Caco-2 (cell line): ENCODE measurements around the gene YTHDC2. TPM values are rescaled to one million over a fixed set of nuclear protein-coding genes. Genes with fewer than 3 reads are reported as not detected.

Source experiments
- BruUV-seq: library from RNA; stranded (reverse); fragments of 400-500 nt; replicated peaks from 2 replicates; lab custom pipeline; 2021; lab: Mats Ljungman, UMichigan
- CTCF ChIA-PET: fragments of 300-600 bp; sonication (Branson Sonifier 250); formaldehyde crosslinking; loops from one replicate; lab custom pipeline; 2022; ENCODE audit warnings: antibody characterized with exemption; lab: Charles Lee
- POLR2A ChIA-PET: fragments of 300-600 bp; sonication (Branson Sonifier 250); formaldehyde crosslinking; loops from one replicate; lab custom pipeline; 2022; ENCODE audit warnings: antibody characterized with exemption; lab: Charles Lee
- DNase-seq, 2 experiments: peaks; one replicate each; pipeline versions ENCODE4 v3.0.0 to v3.0.0-alpha.2; 2020 to 2022
- H3K27me3 ChIP-seq: replicated peaks from 2 replicates; pipeline ENCODE4 v1.6.0; 2011; ENCODE audit warnings: low read length; ENCODE audit not compliant: control insufficient read depth, insufficient read depth
- H3K36me3 ChIP-seq: 2 replicates; pipeline ENCODE4 v1.5.1; 2011; ENCODE audit warnings: low read length; ENCODE audit not compliant: control insufficient read depth, insufficient read depth
- H3K4me1 ChIP-seq: fragments of 250-450 bp; sonication (Bioruptor Pico); 2 replicates; pipeline ENCODE4 v1.5.1; 2020; ENCODE audit warnings: mild to moderate bottlenecking
- H3K4me3 ChIP-seq: 2 replicates; pipeline ENCODE4 v1.5.1; 2011; ENCODE audit warnings: low read depth, mild to moderate bottlenecking, control low read depth, low read length
- H3K9me3 ChIP-seq: fragments of 250-450 bp; sonication (Bioruptor Pico); 2 replicates; pipeline ENCODE4 v1.5.1; 2020; ENCODE audit warnings: mild to moderate bottlenecking, moderate library complexity
- H3K27ac Mint-ChIP-seq: one replicate; pipeline ENCODE4 v1.8.0; 2022; ENCODE audit warnings: mixed read lengths; ENCODE audit not compliant: unreplicated experiment
- H3K27me3 Mint-ChIP-seq: one replicate; pipeline ENCODE4 v1.8.0; 2022; ENCODE audit warnings: mixed read lengths; ENCODE audit not compliant: insufficient read depth, unreplicated experiment
- H3K36me3 Mint-ChIP-seq: one replicate; pipeline ENCODE4 v1.8.0; 2022; ENCODE audit warnings: mild to moderate bottlenecking, mixed read lengths; ENCODE audit not compliant: insufficient read depth, unreplicated experiment
- H3K4me1 Mint-ChIP-seq: one replicate; pipeline ENCODE4 v1.8.0; 2022; ENCODE audit warnings: low read depth, mixed read lengths; ENCODE audit not compliant: unreplicated experiment
- H3K4me3 Mint-ChIP-seq: one replicate; pipeline ENCODE4 v1.8.0; 2022; ENCODE audit warnings: mild to moderate bottlenecking, moderate library complexity, mixed read lengths; ENCODE audit not compliant: unreplicated experiment
- H3K9me3 Mint-ChIP-seq: one replicate; pipeline ENCODE4 v1.8.0; 2022; ENCODE audit warnings: mixed read lengths; ENCODE audit not compliant: unreplicated experiment
- CTCF ChIP-seq, 2 experiments: fragments of 200-600 bp in 1 of 2; IDR thresholded peaks; 1 replicate in 1 of 2; 2 replicates in 1 of 2; pipeline versions ENCODE4 v1.5.1 to v1.8.0; 2011 to 2022; ENCODE audit warnings: antibody characterized with exemption in 1 of 2, control low read depth in 1 of 2, inconsistent platforms in 1 of 2, low read depth in 1 of 2, low read length in 1 of 2, mild to moderate bottlenecking in 1 of 2, moderate library complexity in 1 of 2; ENCODE audit not compliant: insufficient read depth in 1 of 2, severe bottlenecking in 1 of 2, unreplicated experiment in 1 of 2
- intact Hi-C: fragments of 100-400 bp; cut with micrococcal nuclease; formaldehyde crosslinking; loops from one replicate; pipeline ENCODE4 v1.10.0; 2022; ENCODE audit not compliant: unreplicated experiment
- total RNA-seq: library from RNA; stranded (reverse); gene quantifications from 2 replicates; pipeline ENCODE4 v1.2.3, GENCODE V29; 2022

The YTHDC2 gene
- total RNA-seq, 1 experiment from 2014 or later: 16.9 TPM

GRCh38 chr5:113641715-113642114 is 128.2 kb downstream of the YTHDC2 start:
- ChIA-PET CTCF (no interaction called here), POLR2A (no interaction called here)
- intact Hi-C loops: no loop called here
- H3K4me3 ChIP-seq: no peak overlapping the region
- H3K27ac Mint-ChIP-seq: no peak overlapping the region
- H3K27me3 Mint-ChIP-seq: no peaks in the 10 kb centered on the region
- no peaks in the 10 kb centered on the region for H3K36me3 ChIP-seq
- H3K36me3 Mint-ChIP-seq: no peaks in the 10 kb centered on the region
- no peaks in the 10 kb centered on the region for H3K9me3 ChIP-seq
- H3K4me1 Mint-ChIP-seq: no peaks in the 10 kb centered on the region
- H3K9me3 Mint-ChIP-seq: no peaks in the 10 kb centered on the region
- no peak for DNase-seq
- H3K27me3 ChIP-seq: no peaks in the 10 kb centered on the region
- BruUV-seq: no TSS peak
- H3K4me3 Mint-ChIP-seq: no peak overlapping the region
- no peaks in the 10 kb centered on the region for H3K4me1 ChIP-seq
- no peak for TF ChIP-seq CTCF (IDR thresholded peaks at IDR 0.05; ENCODE audit: insufficient read depth in 1 of 2, low read depth in 1 of 2, low read length in 1 of 2, severe bottlenecking in 1 of 2, unreplicated experiment in 1 of 2)

Other genes starting within 250 kb of the YTHDC2 start
- gene TSSK1B, start 78.7 kb upstream of the YTHDC2 start, total RNA-seq: not detected in 2 replicates
- 0.09 TPM in 1 of 2 replicates, not detected in the other for gene MCC, start 25.2 kb upstream of the YTHDC2 start, total RNA-seq